GM23338 (cell line): ENCODE data around the gene CHKB. TPM values are rescaled to one million over a fixed set of nuclear protein-coding genes. Genes with fewer than 3 reads are reported as not detected.

Experiments used
- ATAC-seq: fragments of 200-7000 bp; cut with Tn5 transposase; 3 replicates; pipeline ENCODE4 v1.9.1; 2020
- DNase-seq: peaks from one replicate; pipeline ENCODE4 v3.0.0-alpha.2; 2015; ENCODE audit warnings: low spot score
- H2AFZ ChIP-seq: fragments of 200-600 bp; sonication (generic); 2 replicates; pipeline ENCODE4 v1.8.0; 2016; ENCODE audit warnings: antibody characterized with exemption, mild to moderate bottlenecking, moderate library complexity
- H3F3A ChIP-seq: fragments of 200-600 bp; sonication (generic); replicated peaks from 2 replicates; pipeline ENCODE4 v1.8.0; 2017; ENCODE audit warnings: antibody characterized with exemption, mixed run types, low read depth
- H3K27ac ChIP-seq: fragments of 200-600 bp; sonication (generic); 2 replicates; pipeline ENCODE4 v1.6.1; 2016; ENCODE audit warnings: low read depth
- H3K27me3 ChIP-seq: fragments of 200-600 bp; sonication (generic); 2 replicates; pipeline ENCODE4 v1.8.0; 2016; ENCODE audit warnings: mild to moderate bottlenecking, mixed run types, moderate library complexity; ENCODE audit not compliant: insufficient read depth
- H3K36me3 ChIP-seq: fragments of 200-600 bp; sonication (generic); 2 replicates; pipeline ENCODE4 v1.8.0; 2016; ENCODE audit warnings: mild to moderate bottlenecking; ENCODE audit not compliant: insufficient read depth
- H3K4me1 ChIP-seq: fragments of 200-600 bp; sonication (generic); 2 replicates; pipeline ENCODE4 v1.8.0; 2016; ENCODE audit warnings: mild to moderate bottlenecking, moderate library complexity; ENCODE audit not compliant: insufficient read depth
- H3K4me2 ChIP-seq: fragments of 200-600 bp; sonication (generic); 2 replicates; pipeline ENCODE4 v1.7.1; 2017; ENCODE audit warnings: mixed run types
- H3K4me3 ChIP-seq: fragments of 200-600 bp; sonication (generic); 2 replicates; pipeline ENCODE4 v1.6.1; 2016; ENCODE audit warnings: mixed run types
- H3K79me2 ChIP-seq: fragments of 200-600 bp; sonication (generic); replicated peaks from 2 replicates; pipeline ENCODE4 v1.8.0; 2017; ENCODE audit warnings: mild to moderate bottlenecking; ENCODE audit not compliant: insufficient read depth
- H3K9me2 ChIP-seq: fragments of 200-600 bp; sonication (generic); 2 replicates; pipeline ENCODE4 v1.8.0; 2017; ENCODE audit not compliant: insufficient read depth
- H4K20me1 ChIP-seq: fragments of 200-600 bp; sonication (generic); replicated peaks from 2 replicates; pipeline ENCODE4 v1.8.0; 2017; ENCODE audit warnings: mild to moderate bottlenecking; ENCODE audit not compliant: insufficient read depth
- H3K27ac Mint-ChIP-seq: 2 replicates; pipeline ENCODE4 v1.8.0; 2020; ENCODE audit warnings: inconsistent platforms, mild to moderate bottlenecking, moderate library complexity, mixed read lengths
- H3K27me3 Mint-ChIP-seq: 3 replicates; pipeline ENCODE4 v1.8.0; 2022; ENCODE audit warnings: low read depth, mild to moderate bottlenecking, moderate library complexity, mixed read lengths, inconsistent platforms; ENCODE audit not compliant: insufficient read depth, poor library complexity
- H3K36me3 Mint-ChIP-seq: 3 replicates; pipeline ENCODE4 v1.8.0; 2021; ENCODE audit warnings: low read depth, mild to moderate bottlenecking, inconsistent platforms, moderate library complexity, mixed read lengths
- H3K4me1 Mint-ChIP-seq: 3 replicates; pipeline ENCODE4 v1.8.0; 2020; ENCODE audit warnings: mild to moderate bottlenecking, inconsistent platforms, mixed read lengths
- H3K4me3 Mint-ChIP-seq: 3 replicates; pipeline ENCODE4 v1.8.0; 2021; ENCODE audit warnings: moderate library complexity, mild to moderate bottlenecking, inconsistent platforms, mixed read lengths
- H3K9me3 Mint-ChIP-seq: 3 replicates; pipeline ENCODE4 v1.8.0; 2020; ENCODE audit warnings: moderate library complexity, mild to moderate bottlenecking, inconsistent platforms, mixed read lengths
- CREB1 ChIP-seq: fragments of 250-450 bp; sonication (Bioruptor Pico); IDR thresholded peaks from 2 replicates; pipeline ENCODE4 v1.5.0; 2020; ENCODE audit warnings: low read depth, mild to moderate bottlenecking, moderate library complexity
- EZH2 ChIP-seq: fragments of 200-600 bp; sonication (generic); IDR thresholded peaks from one replicate; pipeline ENCODE4 v1.8.0; 2017; ENCODE audit warnings: antibody characterized with exemption, mild to moderate bottlenecking, low read depth; ENCODE audit not compliant: unreplicated experiment
- EZH2phosphoT487 ChIP-seq: fragments of 200-600 bp; sonication (generic); IDR thresholded peaks from one replicate; pipeline ENCODE4 v1.8.1; 2018; ENCODE audit warnings: antibody characterized with exemption; ENCODE audit not compliant: unreplicated experiment
- JUNB ChIP-seq: IDR thresholded peaks from one replicate; pipeline ENCODE4 v1.6.1; 2016; ENCODE audit warnings: antibody characterized with exemption; ENCODE audit not compliant: unreplicated experiment
- NANOG ChIP-seq: IDR thresholded peaks from 2 replicates; pipeline ENCODE4 v1.6.1; 2016; ENCODE audit warnings: antibody characterized with exemption, borderline replicate concordance
- POLR2AphosphoS5 ChIP-seq: IDR thresholded peaks from 2 replicates; pipeline ENCODE4 v1.6.1; 2016; ENCODE audit warnings: antibody characterized with exemption, low read depth
- STAT1 ChIP-seq: IDR thresholded peaks from one replicate; pipeline ENCODE4 v1.6.1; 2016; ENCODE audit warnings: antibody characterized with exemption; ENCODE audit not compliant: unreplicated experiment
- ZNF114 ChIP-seq: fragments of 250-450 bp; sonication (Bioruptor Pico); IDR thresholded peaks from 2 replicates; pipeline ENCODE4 v1.5.0; 2020; ENCODE audit warnings: mild to moderate bottlenecking, moderate library complexity
- ZNF331 ChIP-seq: fragments of 250-450 bp; sonication (Bioruptor Pico); IDR thresholded peaks from 2 replicates; pipeline ENCODE4 v1.5.0; 2020; ENCODE audit warnings: low read depth, mild to moderate bottlenecking, moderate library complexity
- polyA plus RNA-seq: library from polyadenylated mRNA; unstranded; fragments of >200 nt; fragmentation: Nextera tagmentation; extraction: Ambion mirVana; gene quantifications from 2 replicates; pipeline ENCODE4 v1.2.1, GENCODE V29; 2016
- total RNA-seq: library from RNA; depleted of rRNA; stranded (reverse); fragments of >200 nt; shearing (Covaris generic); gene quantifications from 2 replicates; pipeline ENCODE4 v1.2.3, GENCODE V29; 2014
- TF ChIP-seq, protein P1 (sequence below): IDR thresholded peaks from 2 replicates; pipeline ENCODE4 v1.6.1; 2016; ENCODE audit warnings: antibody characterized with exemption
- TF ChIP-seq, protein P2 (sequence below): fragments of 250-450 bp; sonication (Bioruptor Pico); IDR thresholded peaks from 2 replicates; pipeline ENCODE4 v1.5.0; 2020; ENCODE audit warnings: mild to moderate bottlenecking, moderate library complexity
- TF ChIP-seq, protein P3 (sequence below), 2 experiments: fragments of 200-600 bp in 1 of 2; sonication (generic) in 1 of 2; conservative IDR thresholded peaks; 2 replicates each; pipeline versions ENCODE4 v1.5.1 to v1.6.1; 2016 to 2017; ENCODE audit warnings: antibody characterized with exemption in 2 of 2, low read depth in 2 of 2, mild to moderate bottlenecking in 2 of 2, moderate library complexity in 1 of 2
- TF ChIP-seq, protein P4 (sequence below): IDR thresholded peaks from one replicate; pipeline ENCODE4 v1.6.1; 2018; ENCODE audit warnings: antibody characterized with exemption; ENCODE audit not compliant: unreplicated experiment

CHKB gene
- total and polyA plus RNA-seq, 2 experiments from 2014 or later, result 51.2 to 61.6 TPM

DNA sequence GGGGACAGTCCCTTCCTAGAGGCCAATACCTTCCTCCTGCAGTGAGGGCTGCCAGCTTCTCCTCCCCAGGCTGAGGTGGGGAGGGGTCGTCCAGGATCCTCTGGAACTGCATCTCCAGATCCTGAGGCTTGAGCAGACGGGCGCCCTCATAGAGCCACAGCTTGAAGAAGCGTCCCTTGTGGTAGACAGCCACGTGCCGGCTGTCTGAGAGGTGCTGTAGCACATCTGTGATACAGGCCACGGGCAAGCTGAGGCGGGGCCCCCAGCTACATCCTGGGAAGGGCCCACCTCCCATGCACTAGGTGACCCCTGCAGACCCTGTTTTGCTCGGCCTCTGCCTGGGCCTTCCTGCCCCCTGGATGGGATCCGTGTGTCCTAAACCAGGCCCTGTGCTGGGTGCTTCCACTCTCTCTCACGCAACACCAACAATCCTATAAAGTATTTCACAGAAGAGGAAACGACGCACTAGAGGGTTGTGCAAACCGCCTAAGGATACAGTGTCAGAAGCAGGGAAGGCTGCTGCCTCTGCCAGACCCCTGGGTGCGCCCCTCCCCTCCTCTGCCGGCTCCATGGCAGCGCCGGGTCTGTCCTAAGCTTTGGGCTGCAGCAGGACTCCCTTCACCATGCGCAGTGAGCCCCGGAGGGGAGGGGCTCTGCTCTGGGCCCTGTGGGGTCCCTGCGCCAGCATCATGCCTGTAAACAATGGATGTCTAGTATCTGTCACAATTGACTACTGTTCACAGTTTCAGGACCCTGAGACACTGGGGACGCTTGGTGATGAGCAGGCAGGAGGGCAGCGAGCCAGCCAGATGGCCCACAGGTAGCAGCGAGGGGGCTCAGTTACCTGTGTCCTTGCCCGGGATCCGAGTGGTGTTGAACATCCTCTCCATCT, 8.9 kb downstream of the CHKB start:
- TF ChIP-seq, protein P1, sequence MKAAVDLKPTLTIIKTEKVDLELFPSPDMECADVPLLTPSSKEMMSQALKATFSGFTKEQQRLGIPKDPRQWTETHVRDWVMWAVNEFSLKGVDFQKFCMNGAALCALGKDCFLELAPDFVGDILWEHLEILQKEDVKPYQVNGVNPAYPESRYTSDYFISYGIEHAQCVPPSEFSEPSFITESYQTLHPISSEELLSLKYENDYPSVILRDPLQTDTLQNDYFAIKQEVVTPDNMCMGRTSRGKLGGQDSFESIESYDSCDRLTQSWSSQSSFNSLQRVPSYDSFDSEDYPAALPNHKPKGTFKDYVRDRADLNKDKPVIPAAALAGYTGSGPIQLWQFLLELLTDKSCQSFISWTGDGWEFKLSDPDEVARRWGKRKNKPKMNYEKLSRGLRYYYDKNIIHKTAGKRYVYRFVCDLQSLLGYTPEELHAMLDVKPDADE, result no peak
- TF ChIP-seq JUNB, result no peak
- TF ChIP-seq ZNF114 (CRISPR knock-in tag), result no peak
- TF ChIP-seq NANOG, result no peak
- TF ChIP-seq, protein P2, sequence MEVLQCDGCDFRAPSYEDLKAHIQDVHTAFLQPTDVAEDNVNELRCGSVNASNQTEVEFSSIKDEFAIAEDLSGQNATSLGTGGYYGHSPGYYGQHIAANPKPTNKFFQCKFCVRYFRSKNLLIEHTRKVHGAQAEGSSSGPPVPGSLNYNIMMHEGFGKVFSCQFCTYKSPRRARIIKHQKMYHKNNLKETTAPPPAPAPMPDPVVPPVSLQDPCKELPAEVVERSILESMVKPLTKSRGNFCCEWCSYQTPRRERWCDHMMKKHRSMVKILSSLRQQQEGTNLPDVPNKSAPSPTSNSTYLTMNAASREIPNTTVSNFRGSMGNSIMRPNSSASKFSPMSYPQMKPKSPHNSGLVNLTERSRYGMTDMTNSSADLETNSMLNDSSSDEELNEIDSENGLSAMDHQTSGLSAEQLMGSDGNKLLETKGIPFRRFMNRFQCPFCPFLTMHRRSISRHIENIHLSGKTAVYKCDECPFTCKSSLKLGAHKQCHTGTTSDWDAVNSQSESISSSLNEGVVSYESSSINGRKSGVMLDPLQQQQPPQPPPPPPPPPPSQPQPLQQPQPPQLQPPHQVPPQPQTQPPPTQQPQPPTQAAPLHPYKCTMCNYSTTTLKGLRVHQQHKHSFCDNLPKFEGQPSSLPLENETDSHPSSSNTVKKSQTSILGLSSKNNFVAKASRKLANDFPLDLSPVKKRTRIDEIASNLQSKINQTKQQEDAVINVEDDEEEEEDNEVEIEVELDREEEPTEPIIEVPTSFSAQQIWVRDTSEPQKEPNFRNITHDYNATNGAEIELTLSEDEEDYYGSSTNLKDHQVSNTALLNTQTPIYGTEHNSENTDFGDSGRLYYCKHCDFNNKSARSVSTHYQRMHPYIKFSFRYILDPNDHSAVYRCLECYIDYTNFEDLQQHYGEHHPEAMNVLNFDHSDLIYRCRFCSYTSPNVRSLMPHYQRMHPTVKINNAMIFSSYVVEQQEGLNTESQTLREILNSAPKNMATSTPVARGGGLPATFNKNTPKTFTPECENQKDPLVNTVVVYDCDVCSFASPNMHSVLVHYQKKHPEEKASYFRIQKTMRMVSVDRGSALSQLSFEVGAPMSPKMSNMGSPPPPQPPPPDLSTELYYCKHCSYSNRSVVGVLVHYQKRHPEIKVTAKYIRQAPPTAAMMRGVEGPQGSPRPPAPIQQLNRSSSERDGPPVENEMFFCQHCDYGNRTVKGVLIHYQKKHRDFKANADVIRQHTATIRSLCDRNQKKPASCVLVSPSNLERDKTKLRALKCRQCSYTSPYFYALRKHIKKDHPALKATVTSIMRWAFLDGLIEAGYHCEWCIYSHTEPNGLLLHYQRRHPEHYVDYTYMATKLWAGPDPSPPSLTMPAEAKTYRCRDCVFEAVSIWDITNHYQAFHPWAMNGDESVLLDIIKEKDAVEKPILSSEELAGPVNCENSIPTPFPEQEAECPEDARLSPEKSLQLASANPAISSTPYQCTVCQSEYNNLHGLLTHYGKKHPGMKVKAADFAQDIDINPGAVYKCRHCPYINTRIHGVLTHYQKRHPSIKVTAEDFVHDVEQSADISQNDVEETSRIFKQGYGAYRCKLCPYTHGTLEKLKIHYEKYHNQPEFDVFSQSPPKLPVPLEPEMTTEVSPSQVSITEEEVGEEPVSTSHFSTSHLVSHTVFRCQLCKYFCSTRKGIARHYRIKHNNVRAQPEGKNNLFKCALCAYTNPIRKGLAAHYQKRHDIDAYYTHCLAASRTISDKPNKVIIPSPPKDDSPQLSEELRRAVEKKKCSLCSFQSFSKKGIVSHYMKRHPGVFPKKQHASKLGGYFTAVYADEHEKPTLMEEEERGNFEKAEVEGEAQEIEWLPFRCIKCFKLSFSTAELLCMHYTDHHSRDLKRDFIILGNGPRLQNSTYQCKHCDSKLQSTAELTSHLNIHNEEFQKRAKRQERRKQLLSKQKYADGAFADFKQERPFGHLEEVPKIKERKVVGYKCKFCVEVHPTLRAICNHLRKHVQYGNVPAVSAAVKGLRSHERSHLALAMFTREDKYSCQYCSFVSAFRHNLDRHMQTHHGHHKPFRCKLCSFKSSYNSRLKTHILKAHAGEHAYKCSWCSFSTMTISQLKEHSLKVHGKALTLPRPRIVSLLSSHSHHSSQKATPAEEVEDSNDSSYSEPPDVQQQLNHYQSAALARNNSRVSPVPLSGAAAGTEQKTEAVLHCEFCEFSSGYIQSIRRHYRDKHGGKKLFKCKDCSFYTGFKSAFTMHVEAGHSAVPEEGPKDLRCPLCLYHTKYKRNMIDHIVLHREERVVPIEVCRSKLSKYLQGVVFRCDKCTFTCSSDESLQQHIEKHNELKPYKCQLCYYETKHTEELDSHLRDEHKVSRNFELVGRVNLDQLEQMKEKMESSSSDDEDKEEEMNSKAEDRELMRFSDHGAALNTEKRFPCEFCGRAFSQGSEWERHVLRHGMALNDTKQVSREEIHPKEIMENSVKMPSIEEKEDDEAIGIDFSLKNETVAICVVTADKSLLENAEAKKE (CRISPR knock-in tag), result no peak
- TF ChIP-seq, protein P3, sequence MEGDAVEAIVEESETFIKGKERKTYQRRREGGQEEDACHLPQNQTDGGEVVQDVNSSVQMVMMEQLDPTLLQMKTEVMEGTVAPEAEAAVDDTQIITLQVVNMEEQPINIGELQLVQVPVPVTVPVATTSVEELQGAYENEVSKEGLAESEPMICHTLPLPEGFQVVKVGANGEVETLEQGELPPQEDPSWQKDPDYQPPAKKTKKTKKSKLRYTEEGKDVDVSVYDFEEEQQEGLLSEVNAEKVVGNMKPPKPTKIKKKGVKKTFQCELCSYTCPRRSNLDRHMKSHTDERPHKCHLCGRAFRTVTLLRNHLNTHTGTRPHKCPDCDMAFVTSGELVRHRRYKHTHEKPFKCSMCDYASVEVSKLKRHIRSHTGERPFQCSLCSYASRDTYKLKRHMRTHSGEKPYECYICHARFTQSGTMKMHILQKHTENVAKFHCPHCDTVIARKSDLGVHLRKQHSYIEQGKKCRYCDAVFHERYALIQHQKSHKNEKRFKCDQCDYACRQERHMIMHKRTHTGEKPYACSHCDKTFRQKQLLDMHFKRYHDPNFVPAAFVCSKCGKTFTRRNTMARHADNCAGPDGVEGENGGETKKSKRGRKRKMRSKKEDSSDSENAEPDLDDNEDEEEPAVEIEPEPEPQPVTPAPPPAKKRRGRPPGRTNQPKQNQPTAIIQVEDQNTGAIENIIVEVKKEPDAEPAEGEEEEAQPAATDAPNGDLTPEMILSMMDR (conservative IDR thresholded peaks at IDR 0.05; ENCODE audit: low read depth in 2 of 2), result no peak
- no peak for TF ChIP-seq EZH2phosphoT487
- TF ChIP-seq ZNF331 (CRISPR knock-in tag), result no peak
- TF ChIP-seq CREB1 (CRISPR knock-in tag), result no peak
- TF ChIP-seq POLR2AphosphoS5, result no peak
- TF ChIP-seq, protein P4, sequence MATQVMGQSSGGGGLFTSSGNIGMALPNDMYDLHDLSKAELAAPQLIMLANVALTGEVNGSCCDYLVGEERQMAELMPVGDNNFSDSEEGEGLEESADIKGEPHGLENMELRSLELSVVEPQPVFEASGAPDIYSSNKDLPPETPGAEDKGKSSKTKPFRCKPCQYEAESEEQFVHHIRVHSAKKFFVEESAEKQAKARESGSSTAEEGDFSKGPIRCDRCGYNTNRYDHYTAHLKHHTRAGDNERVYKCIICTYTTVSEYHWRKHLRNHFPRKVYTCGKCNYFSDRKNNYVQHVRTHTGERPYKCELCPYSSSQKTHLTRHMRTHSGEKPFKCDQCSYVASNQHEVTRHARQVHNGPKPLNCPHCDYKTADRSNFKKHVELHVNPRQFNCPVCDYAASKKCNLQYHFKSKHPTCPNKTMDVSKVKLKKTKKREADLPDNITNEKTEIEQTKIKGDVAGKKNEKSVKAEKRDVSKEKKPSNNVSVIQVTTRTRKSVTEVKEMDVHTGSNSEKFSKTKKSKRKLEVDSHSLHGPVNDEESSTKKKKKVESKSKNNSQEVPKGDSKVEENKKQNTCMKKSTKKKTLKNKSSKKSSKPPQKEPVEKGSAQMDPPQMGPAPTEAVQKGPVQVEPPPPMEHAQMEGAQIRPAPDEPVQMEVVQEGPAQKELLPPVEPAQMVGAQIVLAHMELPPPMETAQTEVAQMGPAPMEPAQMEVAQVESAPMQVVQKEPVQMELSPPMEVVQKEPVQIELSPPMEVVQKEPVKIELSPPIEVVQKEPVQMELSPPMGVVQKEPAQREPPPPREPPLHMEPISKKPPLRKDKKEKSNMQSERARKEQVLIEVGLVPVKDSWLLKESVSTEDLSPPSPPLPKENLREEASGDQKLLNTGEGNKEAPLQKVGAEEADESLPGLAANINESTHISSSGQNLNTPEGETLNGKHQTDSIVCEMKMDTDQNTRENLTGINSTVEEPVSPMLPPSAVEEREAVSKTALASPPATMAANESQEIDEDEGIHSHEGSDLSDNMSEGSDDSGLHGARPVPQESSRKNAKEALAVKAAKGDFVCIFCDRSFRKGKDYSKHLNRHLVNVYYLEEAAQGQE, result no peak
- no peak for TF ChIP-seq STAT1
- no peak for TF ChIP-seq EZH2
- no peak overlapping the region for H2AFZ ChIP-seq
- H4K20me1 ChIP-seq, result no peaks in the 10 kb centered on the region
- Mint-ChIP-seq H3K9me3 (no peaks in the 10 kb centered on the region), H3K4me1 (no peaks in the 10 kb centered on the region), H3K27me3 (peaks cover 7% of the 10 kb centered on the region), H3K4me3 (no peak overlapping the region), H3K36me3 (peaks cover 41% of the 10 kb centered on the region), H3K27ac (no peak overlapping the region)
- no peaks in the 10 kb centered on the region for H3K36me3 ChIP-seq
- no peak overlapping the region for H3K4me2 ChIP-seq
- ATAC-seq, result no peak
- H3K4me3 ChIP-seq, result no peak overlapping the region
- H3K27me3 ChIP-seq, result no peaks in the 10 kb centered on the region
- H3K27ac ChIP-seq, result no peak overlapping the region
- H3K4me1 ChIP-seq, result no peaks in the 10 kb centered on the region
- DNase-seq, result no peak
- H3K9me2 ChIP-seq, result no peaks in the 10 kb centered on the region
- no peaks in the 10 kb centered on the region; the same call in 1 of the 2 replicates for H3F3A ChIP-seq
- H3K79me2 ChIP-seq, result no peaks in the 10 kb centered on the region
